Activated T-helper 2 cell treated with anti-CD3 and anti-CD28 coated beads, Interferon-gamma antibody, Interleukin-2, Interleukin-4, amounts not matched to agents 10 μg/mL and 5 μg/mL and 100 μg/mL, durations not matched to agents 14 hours and 24 hours and 36 hours (primary cell): ENCODE results near the gene CAPN11. TPM values are rescaled to one million over a fixed set of nuclear protein-coding genes. Genes with fewer than 3 reads are reported as not detected.

ENCODE experiments used
- DNase-seq: peaks from one replicate; pipeline ENCODE4 v3.0.0; 2021; ENCODE audit warnings: low spot score
- H3K27ac Mint-ChIP-seq: one replicate; pipeline ENCODE4 v1.8.0; 2021; ENCODE audit warnings: mixed read lengths
- H3K27me3 Mint-ChIP-seq: one replicate; pipeline ENCODE4 v1.8.0; 2021; ENCODE audit warnings: low read depth, mixed read lengths
- H3K36me3 Mint-ChIP-seq: one replicate; pipeline ENCODE4 v1.8.0; 2021; ENCODE audit warnings: low read depth, mixed read lengths
- H3K4me1 Mint-ChIP-seq: one replicate; pipeline ENCODE4 v1.8.0; 2021; ENCODE audit warnings: low read depth, mixed read lengths
- H3K4me3 Mint-ChIP-seq: one replicate; pipeline ENCODE4 v1.8.0; 2021; ENCODE audit warnings: low read depth, mild to moderate bottlenecking, moderate library complexity, mixed read lengths
- H3K9me3 Mint-ChIP-seq: one replicate; pipeline ENCODE4 v1.8.0; 2021; ENCODE audit warnings: mixed read lengths
- intact Hi-C: fragments of 100-400 bp; cut with micrococcal nuclease; formaldehyde crosslinking; loops from one replicate; pipeline ENCODE4 v1.15.1; 2023
- total RNA-seq: library from RNA; stranded (reverse); gene quantifications from 2 replicates; pipeline ENCODE4 v1.2.3, GENCODE V29; 2022

The CAPN11 gene
- total RNA-seq, 1 donor from 2014 or later: 0.09 TPM

GRCh38 chr6:44122801-44123200, 35.8 kb upstream of the CAPN11 start:
- H3K9me3 Mint-ChIP-seq: no peaks in the 10 kb centered on the region
- no peaks in the 10 kb centered on the region for H3K27me3 Mint-ChIP-seq
- H3K36me3 Mint-ChIP-seq: peaks cover 51% of the 10 kb centered on the region
- peaks cover 58% of the 10 kb centered on the region for H3K4me1 Mint-ChIP-seq
- intact Hi-C loops: no loop called here
- H3K27ac Mint-ChIP-seq: peak overlapping the region; percentile 39
- H3K4me3 Mint-ChIP-seq: peak overlapping the region; percentile 41
- DNase-seq: no peak

GRCh38 chr6:44123544-44123943, 35.1 kb upstream of the CAPN11 start:
- intact Hi-C loops: no loop called here

DNA sequence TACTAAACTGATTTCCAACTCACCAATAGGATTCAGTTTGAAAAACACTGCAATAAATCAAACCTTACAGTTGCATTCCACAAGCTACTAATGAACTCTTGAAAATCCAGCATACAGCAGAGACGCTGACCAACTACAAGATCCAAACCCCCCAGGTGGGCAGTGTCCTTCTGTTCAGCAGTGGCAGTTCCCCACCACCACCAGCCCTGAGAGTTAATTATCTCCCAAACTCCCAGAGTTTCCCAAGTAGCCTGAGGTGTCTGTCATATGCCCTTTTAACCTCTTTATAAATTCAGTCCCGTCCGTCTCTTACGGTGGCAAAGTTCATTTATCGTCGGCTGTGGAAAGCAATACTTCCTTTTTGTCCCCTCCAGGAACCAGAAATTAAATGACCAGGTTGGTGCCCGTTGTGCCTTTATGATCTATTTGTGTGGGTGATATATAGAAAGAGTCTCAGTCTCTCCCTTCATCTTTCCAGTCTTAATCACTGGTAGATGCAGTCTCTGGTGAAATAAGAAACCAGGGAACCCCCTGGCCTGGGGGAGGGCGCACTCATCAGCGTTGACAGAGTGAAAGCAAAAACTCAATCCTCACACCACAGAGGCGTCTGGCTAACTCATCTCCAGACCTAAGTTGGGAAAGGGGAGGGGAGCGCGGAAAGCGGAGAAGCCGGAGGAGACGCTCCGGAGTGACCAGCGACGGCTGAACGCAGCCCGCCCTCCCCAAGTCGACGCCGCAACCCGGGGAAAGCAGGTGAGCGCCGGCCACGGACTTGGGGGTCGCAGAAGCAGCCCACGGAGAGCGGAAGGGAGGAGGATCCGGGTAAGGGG, 32.1 kb upstream of the CAPN11 start:
- intact Hi-C loops: loop anchor here (1.0 to 5.0 kb wide), 5 partner anchors 95 to 498 kb away; partner anchors contain the start of genes CDC5L, GTPBP2, HSP90AB1 and NFKBIE

More at GRCh38 chr6:44123544-44123943, 35.1 kb upstream of the CAPN11 start:
- H3K36me3 Mint-ChIP-seq: peaks cover 44% of the 10 kb centered on the region
- H3K27ac Mint-ChIP-seq: peak overlapping the region; percentile 39
- peak overlapping the region; percentile 41 for H3K4me3 Mint-ChIP-seq
- H3K27me3 Mint-ChIP-seq: no peaks in the 10 kb centered on the region
- H3K4me1 Mint-ChIP-seq: peaks cover 60% of the 10 kb centered on the region
- H3K9me3 Mint-ChIP-seq: no peaks in the 10 kb centered on the region
- DNase-seq: no peak

GRCh38 chr6:44127186-44128019, 31.2 kb upstream of the CAPN11 start, which contains the start of the genes MRPL14 and TMEM63B:
TSS of gene MRPL14 (minus strand) at chr6:44127452. CDS start at chr6:44116611, 10,841 bp downstream.
TSS of gene TMEM63B (plus strand) at chr6:44127554. CDS start at chr6:44134585, 7,031 bp downstream.
- peak; percentile 86 for DNase-seq
- peaks cover 40% of the 10 kb centered on the region for H3K36me3 Mint-ChIP-seq
- no peaks in the 10 kb centered on the region for H3K27me3 Mint-ChIP-seq
- intact Hi-C loops: loop anchor here (2.0 to 5.0 kb wide), 4 partner anchors 119 to 499 kb away; partner anchors contain the start of genes CDC5L, GTPBP2, HSP90AB1 and NFKBIE
- H3K9me3 Mint-ChIP-seq: no peaks in the 10 kb centered on the region
- H3K4me3 Mint-ChIP-seq: peak within 1 kb of the TSS; percentile 85
- H3K27ac Mint-ChIP-seq: peak within 1 kb of the TSS; percentile 93
- H3K4me1 Mint-ChIP-seq: peaks cover 43% of the 10 kb centered on the region

More for the DNA sequence above, 32.1 kb upstream of the CAPN11 start:
- H3K27ac Mint-ChIP-seq: peak overlapping the region; percentile 93
- no peaks in the 10 kb centered on the region for H3K9me3 Mint-ChIP-seq
- H3K36me3 Mint-ChIP-seq: peaks cover 41% of the 10 kb centered on the region
- peak; percentile 64 for DNase-seq
- no peaks in the 10 kb centered on the region for H3K27me3 Mint-ChIP-seq
- H3K4me3 Mint-ChIP-seq: peak overlapping the region; percentile 85
- peaks cover 44% of the 10 kb centered on the region for H3K4me1 Mint-ChIP-seq

- no peak for DNase-seq
- Mint-ChIP-seq H3K4me1 (peaks cover 34% of the 10 kb centered on the region), H3K27ac (no peak overlapping the region), H3K36me3 (peaks cover 32% of the 10 kb centered on the region), H3K4me3 (peak overlapping the region; percentile 76), H3K9me3 (no peaks in the 10 kb centered on the region), H3K27me3 (no peaks in the 10 kb centered on the region)
- intact Hi-C loops: loop anchor here (5.0 kb wide), 1 partner anchor 139 kb away; the partner anchor contains the start of gene NFKBIE
These were observed 30.4 kb upstream of the CAPN11 start for GRCh38 chr6:44128020-44128917.

DNA sequence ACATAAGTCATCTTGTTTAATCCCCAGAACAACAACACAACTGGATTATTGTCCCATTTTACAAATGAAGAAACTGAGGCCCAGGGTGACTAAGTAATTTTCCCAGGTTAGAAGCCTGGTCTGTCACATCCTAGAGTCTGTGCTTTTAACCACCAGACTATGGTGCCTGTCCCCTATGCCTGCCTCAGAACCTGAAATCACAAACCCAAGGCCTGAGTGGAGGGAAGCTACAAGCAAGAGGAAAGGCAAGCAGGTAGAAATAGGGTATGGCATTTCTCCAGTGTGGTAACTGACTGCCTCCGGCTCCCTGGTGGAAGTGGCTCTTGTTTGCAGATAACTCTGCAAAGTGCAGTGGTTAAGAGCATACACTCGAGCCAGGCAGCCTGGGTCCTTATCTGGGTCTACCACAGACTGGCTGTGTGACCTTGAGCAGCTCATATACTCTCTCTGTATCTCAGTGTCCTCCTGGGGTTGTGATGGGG, 28.7 kb upstream of the CAPN11 start:
- Mint-ChIP-seq H3K9me3 (no peaks in the 10 kb centered on the region), H3K27me3 (no peaks in the 10 kb centered on the region), H3K27ac (no peak overlapping the region), H3K4me1 (peaks cover 18% of the 10 kb centered on the region), H3K36me3 (peaks cover 16% of the 10 kb centered on the region), H3K4me3 (peak overlapping the region; percentile 76)
- no peak for DNase-seq
- intact Hi-C loops: loop anchor here (5.0 kb wide), 1 partner anchor 137 kb away; the partner anchor contains the start of gene NFKBIE

- no peak overlapping the region for H3K4me3 Mint-ChIP-seq
- no peaks in the 10 kb centered on the region for H3K9me3 Mint-ChIP-seq
- intact Hi-C loops: no loop called here
- H3K4me1 Mint-ChIP-seq: peaks cover 5% of the 10 kb centered on the region
- H3K27me3 Mint-ChIP-seq: no peaks in the 10 kb centered on the region
- no peak for DNase-seq
- no peak overlapping the region for H3K27ac Mint-ChIP-seq
- peaks cover 6% of the 10 kb centered on the region for H3K36me3 Mint-ChIP-seq
These were observed 26.7 kb upstream of the CAPN11 start for GRCh38 chr6:44131892-44132291.

GRCh38 chr6:44132476-44132875, 26.1 kb upstream of the CAPN11 start:
- no peak overlapping the region for H3K27ac Mint-ChIP-seq
- intact Hi-C loops: no loop called here
- no peaks in the 10 kb centered on the region for H3K27me3 Mint-ChIP-seq
- H3K36me3 Mint-ChIP-seq: peaks cover 10% of the 10 kb centered on the region
- H3K9me3 Mint-ChIP-seq: no peaks in the 10 kb centered on the region
- H3K4me3 Mint-ChIP-seq: no peak overlapping the region
- no peak for DNase-seq
- H3K4me1 Mint-ChIP-seq: peaks cover 5% of the 10 kb centered on the region

DNA sequence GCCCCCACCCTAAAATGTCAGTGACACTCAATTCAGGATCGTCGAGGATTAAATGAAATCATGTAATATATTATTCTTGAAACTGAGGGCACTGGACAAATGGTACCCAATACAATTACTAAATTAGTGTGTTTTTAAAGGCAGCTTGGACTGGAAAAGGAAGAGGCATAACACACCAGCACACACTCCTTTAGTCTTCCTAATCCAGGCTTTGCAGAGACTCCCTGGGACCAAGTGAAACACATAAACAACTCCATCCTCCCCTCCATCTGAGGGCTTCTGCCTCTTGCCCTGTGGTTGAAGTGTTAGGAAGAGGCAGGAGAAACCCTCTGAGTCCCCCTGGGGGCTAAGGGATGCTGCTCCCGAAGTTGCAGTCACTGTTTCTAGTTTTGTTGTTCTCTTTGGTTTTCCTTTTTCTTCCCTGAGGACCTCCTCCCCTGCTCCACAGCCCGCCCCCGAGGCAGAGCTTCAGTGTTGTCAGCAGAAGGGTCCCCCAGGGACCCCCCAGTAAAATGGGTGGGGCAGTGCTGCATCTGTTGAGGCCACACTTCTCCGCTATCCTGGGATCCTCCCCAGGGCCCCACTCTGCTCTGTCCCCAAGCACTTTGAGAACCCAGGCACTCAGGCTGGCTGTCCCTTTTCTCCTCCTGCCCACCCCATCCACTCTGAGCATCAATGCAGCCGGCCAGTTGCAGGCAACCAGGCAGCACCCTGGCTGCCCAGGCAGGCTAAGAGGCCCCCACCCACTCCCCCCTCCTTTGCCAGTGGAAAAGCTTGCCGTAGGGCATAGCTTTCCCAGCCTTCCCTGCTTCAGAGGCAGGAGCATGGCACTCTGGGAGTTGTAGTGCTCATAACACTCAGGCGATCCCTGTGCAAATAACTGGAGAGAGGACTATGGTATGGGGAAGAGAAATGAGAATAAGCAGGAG, 25.4 kb upstream of the CAPN11 start:
- intact Hi-C loops: no loop called here
- H3K4me1 Mint-ChIP-seq: peaks cover 4% of the 10 kb centered on the region
- no peaks in the 10 kb centered on the region for H3K9me3 Mint-ChIP-seq
- DNase-seq: no peak
- no peaks in the 10 kb centered on the region for H3K27me3 Mint-ChIP-seq
- H3K4me3 Mint-ChIP-seq: no peak overlapping the region
- H3K36me3 Mint-ChIP-seq: peaks cover 10% of the 10 kb centered on the region
- no peak overlapping the region for H3K27ac Mint-ChIP-seq

DNA sequence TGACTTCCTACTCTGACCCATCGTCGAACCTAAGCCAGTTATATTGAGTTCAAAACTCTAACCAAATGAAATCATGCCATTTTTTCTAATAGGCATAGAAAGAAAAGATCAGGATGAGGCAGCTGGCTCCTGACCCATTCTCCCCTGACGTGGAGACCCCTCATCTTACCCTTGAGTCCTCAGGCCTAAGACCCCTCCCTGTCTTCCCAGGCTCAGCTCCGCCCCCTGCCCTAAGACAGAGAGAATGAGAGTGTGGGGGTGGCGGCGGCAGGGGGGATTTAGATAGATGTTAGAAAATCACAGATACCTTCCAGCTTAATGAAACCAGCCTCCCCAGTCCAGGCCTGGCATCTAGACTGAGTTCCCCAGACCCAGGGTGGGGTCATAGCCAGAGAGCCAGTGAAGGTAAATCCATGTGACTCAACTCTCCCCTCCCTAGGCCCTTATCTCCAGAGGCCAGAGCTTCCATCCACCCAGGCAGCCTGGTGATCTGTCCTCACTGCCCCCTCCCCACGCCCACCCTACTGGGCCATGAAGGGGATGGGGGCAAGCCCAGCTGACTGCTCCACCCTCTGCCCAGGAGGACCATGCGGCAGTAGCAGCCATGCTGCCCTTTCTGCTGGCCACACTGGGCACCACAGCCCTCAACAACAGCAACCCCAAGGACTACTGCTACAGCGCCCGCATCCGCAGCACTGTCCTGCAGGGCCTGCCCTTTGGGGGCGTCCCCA, 24.5 kb upstream of the CAPN11 start:
- DNase-seq: no peak
- Mint-ChIP-seq H3K27me3 (no peaks in the 10 kb centered on the region), H3K4me3 (no peak overlapping the region), H3K9me3 (no peaks in the 10 kb centered on the region), H3K27ac (no peak overlapping the region), H3K4me1 (peaks cover 3% of the 10 kb centered on the region), H3K36me3 (peaks cover 13% of the 10 kb centered on the region)
- intact Hi-C loops: no loop called here
